ENCODE measurements around the gene SDK1.
A peak's percentile ranks its signal among the peaks of the same experiment; 100 is the strongest.

The SDK1 gene

DNA sequence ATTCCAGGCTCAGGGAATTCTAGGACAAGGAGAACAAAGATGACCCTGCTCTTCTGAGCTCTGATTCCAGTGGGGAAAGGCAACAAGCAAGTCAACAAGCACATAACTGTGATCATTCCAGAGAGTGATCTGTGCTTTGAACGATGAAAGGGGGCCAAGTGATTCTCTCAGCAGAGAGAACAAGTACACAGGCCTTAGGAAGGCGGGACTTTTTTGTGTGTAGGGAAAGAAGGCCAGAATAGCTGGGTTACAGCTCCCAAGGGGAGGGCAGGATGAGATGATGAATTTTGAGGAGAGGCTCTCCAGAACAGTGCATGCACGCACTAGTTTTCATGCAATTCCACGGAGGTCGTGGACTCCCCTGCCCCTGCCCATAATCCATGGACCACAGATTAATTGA is 565.2 kb downstream of the SDK1 start:
- DNase-seq, result no peak

- DNase-seq, result no peak
Observed at GRCh38 chr7:3867863-3868262, 566.8 kb downstream of the SDK1 start.

GRCh38 chr7:3879355-3880075 is 578.5 kb downstream of the SDK1 start:
- DNase-seq, result no peak

GRCh38 chr7:3880228-3880987 is 579.4 kb downstream of the SDK1 start:
- no peak for DNase-seq

DNA sequence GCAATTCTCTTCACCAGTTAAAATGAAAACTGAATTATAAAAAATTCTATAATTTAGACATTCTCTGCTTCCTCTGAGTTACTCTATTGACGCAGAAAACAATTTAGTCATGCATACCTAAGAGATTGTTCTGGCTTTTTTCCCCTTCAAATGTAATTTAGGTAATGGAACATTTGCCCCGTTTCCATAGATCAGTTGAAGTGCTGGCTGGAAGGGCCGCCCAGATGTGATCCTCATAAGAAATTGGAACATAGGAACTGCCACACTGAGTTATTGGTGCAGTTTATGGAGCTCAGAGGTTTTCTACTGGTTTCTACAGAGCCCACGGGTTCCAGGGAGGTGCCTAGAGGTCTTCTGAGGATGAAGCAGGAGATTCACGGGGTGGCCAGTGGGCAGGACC is 581.7 kb downstream of the SDK1 start:
- DNase-seq, result no peak

DNA sequence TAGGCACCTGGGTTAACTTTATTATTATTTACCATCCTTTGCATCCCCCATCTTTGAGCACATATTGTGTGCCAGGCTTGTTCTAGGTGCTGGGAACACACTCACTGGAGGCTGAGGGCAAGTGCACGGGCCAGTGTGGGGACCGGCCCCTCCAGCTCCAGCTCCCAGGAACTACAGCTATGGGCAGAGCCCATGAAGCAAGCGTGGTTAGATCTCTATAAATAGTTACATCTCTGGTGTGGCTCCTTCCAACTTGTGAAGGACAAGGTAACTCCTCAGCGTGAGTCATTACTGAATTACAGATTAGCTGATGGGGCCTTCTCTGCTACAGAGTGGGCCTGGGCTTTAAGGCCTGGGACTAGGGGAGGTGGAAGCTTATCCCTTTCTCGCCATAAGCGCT is 583.5 kb downstream of the SDK1 start:
- DNase-seq, result no peak

DNA sequence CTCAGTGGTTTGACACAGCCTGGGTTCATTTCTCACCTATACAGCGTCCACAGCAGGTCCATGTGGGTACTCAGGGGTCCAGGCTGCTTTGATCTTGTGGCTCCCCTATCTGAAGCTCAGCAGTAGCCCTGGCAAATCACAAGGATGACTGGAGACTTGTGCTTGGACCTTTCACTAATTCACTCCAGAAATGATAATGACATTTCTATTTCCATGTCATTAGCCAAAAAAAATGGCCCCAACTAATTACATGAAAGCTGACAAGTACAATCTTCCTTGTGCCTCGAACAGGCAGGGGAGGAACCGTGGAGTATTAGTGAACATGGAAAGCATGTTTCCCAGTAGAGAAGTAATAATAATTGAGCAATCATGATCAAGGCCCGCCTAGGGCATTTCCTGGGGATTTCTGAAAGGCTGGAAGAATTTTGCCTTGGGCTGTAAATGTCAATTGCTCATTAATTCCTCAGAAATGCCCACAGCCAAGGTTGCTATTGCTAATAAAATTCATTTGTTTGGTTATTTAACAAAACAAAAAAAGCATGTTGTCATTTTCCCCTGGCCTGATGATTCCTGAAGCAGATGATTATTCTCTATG is 586.1 kb downstream of the SDK1 start:
- no peak for DNase-seq

- no peak for DNase-seq
Observed at GRCh38 chr7:3888096-3888495, 587.0 kb downstream of the SDK1 start.

- DNase-seq, result peak in 8 of 51 donors; percentile 17 to 34 (median 22)
Observed at GRCh38 chr7:3892157-3892556, 591.1 kb downstream of the SDK1 start.

GRCh38 chr7:3892686-3893085 is 591.6 kb downstream of the SDK1 start:
- DNase-seq, result peak in 1 of 51 donors; percentile 17

DNA sequence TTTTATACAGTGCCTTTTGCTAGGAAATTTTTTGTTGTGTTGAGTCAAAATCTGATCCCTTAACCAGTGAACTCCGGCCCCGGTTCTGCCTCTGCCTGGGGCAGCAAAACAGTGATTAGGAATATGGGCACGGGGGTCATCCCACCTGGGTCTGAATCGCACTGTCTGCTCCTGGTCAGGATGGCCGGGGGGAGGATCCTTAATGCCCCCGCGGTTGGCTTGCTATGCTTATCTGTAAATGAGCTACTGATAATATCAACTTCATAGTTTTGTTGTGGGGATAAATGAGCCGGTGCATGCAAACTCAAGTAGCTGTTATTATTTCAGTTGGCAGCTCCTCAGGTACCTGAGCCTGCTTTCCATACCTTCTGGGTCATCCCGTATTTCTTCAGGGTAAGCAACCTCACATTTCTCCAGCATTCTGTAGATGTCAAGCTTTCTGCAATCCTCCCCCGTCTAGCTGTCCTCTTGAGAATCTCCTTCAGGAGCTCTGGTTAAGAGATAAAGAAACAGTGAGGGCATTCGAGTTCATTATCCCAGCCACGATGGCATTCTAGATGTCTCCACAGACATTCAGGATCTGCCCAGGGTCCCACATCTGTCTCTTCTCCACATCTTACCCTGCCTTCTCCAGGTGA is 592.2 kb downstream of the SDK1 start:
- DNase-seq, result no peak

- no peak for DNase-seq
Observed at GRCh38 chr7:3893789-3894153, 592.7 kb downstream of the SDK1 start.

- no peak for DNase-seq
Observed at GRCh38 chr7:3895341-3896116, 594.5 kb downstream of the SDK1 start.

DNA sequence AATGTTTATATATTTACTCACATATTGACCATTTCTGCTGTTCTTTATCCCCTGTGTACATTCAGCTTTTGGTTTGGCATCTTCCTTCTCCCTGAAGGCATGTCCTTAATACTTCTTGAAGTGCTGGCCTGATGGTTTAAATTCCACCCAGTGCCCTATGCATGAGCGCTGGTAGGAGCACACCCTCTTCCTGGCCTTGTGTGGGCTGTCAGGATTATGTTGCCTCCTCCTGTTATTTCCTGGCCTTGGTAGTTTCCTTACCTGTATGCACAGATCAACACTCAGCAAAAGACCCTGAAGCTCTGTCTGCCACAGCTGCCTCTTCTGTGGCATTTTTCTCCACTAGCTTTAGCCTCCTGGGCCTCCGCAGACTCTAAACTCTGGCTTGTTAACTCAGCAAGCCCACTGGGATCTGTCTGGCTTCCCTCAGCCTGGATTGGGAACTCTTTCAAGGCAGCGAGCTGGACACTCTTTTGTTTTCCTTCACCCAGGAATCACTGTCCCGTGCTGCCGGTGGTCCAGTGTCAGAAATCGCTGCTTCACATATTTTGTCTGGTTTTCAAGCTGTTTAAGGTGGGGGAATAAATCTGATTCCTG is 595.2 kb downstream of the SDK1 start:
- no peak for DNase-seq

GRCh38 chr7:3897430-3898372 is 596.6 kb downstream of the SDK1 start:
- peak in 8 of 51 donors; percentile 10 to 38 (median 24) for DNase-seq

- peak in 1 of 51 donors; percentile 13 for DNase-seq
Observed at GRCh38 chr7:3899559-3899991, 598.5 kb downstream of the SDK1 start.

GRCh38 chr7:3908153-3908552 is 607.1 kb downstream of the SDK1 start:
- DNase-seq, result no peak

DNA sequence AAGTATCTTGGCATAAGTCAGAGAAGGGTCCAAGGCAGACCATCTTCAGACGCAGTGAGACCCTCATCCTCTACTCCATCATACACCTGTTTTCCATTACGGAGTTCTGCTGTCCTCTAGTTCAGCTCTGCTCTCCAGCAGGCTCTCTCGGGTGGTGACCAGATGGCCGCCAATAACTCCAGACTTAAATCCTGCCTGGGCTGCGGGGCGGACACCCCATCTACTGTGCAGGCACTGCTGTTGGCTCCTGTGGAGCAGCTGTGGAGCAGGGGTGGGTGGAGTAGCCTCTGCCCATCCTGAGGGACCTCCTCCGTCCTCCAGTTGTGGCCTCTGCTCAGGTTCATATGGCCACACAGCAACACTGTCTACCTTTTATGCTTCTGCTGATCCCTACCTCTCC is 608.1 kb downstream of the SDK1 start:
- no peak for DNase-seq

- DNase-seq, result peak in 33 of 51 donors; percentile 18 to 83 (median 47)
Observed at GRCh38 chr7:3910054-3910453, 609.0 kb downstream of the SDK1 start.

GRCh38 chr7:3911685-3912084 is 610.6 kb downstream of the SDK1 start:
- no peak for DNase-seq

Data from hypothalamus (tissue), 51 donors.